H1 (cell line): ENCODE data around the gene VWA1. TPM values are rescaled to one million over a fixed set of nuclear protein-coding genes. Genes with fewer than 3 reads are reported as not detected.

ENCODE experiments used
- CTCF ChIA-PET: fragments of 300-600 bp; sonication (Branson Sonifier 250); formaldehyde crosslinking; loops from one replicate; lab custom pipeline; 2021; ENCODE audit not compliant: partially characterized antibody; lab: Charles Lee
- POLR2A ChIA-PET: fragments of 300-600 bp; sonication (Branson Sonifier 250); formaldehyde crosslinking; loops from one replicate; lab custom pipeline; 2021; ENCODE audit warnings: inconsistent platforms; ENCODE audit not compliant: partially characterized antibody; lab: Charles Lee
- DNase-seq, 2 experiments: peaks; one replicate each; pipeline versions ENCODE4 v3.0.0 to v3.0.0-alpha.2; 2010 to 2022; ENCODE audit warnings: low spot score in 2 of 2, low read depth in 1 of 2, mixed read lengths in 1 of 2
- FAIRE-seq: peaks from 2 replicates; lab custom pipeline; 2011; peaks lifted over from hg19 to GRCh38; lab: Jason Lieb, UNC
- H2AFZ ChIP-seq: 2 replicates; pipeline ENCODE4 v1.8.1; 2012; ENCODE audit warnings: low read length, inconsistent platforms
- H2AK5ac ChIP-seq: 2 replicates; pipeline ENCODE4 v1.6.1; 2013; ENCODE audit warnings: low read depth, low read length
- H2BK120ac ChIP-seq: replicated peaks from 2 replicates; pipeline ENCODE3; 2013; ENCODE audit warnings: low read depth, low read length, inconsistent platforms
- H2BK12ac ChIP-seq: 2 replicates; pipeline ENCODE4 v1.6.1; 2013; ENCODE audit warnings: low read depth, low read length
- H2BK15ac ChIP-seq: 2 replicates; pipeline ENCODE4 v1.6.1; 2013; ENCODE audit warnings: low read length
- H2BK20ac ChIP-seq: 2 replicates; pipeline ENCODE4 v1.6.1; 2013; ENCODE audit warnings: low read length
- H2BK5ac ChIP-seq: 2 replicates; pipeline ENCODE4 v1.6.1; 2013; ENCODE audit warnings: low read depth, low read length
- H3K14ac ChIP-seq: 2 replicates; pipeline ENCODE4 v1.6.1; 2013; ENCODE audit warnings: inconsistent platforms; ENCODE audit not compliant: insufficient read length
- H3K18ac ChIP-seq: 2 replicates; pipeline ENCODE4 v1.6.1; 2013; ENCODE audit warnings: low read length; ENCODE audit errors: extremely low read depth
- H3K23ac ChIP-seq: 2 replicates; pipeline ENCODE4 v1.6.1; 2013; ENCODE audit warnings: inconsistent platforms; ENCODE audit not compliant: insufficient read length
- H3K23me2 ChIP-seq: 2 replicates; pipeline ENCODE4 v1.6.1; 2013; ENCODE audit warnings: low read depth, low read length
- H3K27ac ChIP-seq: 2 replicates; pipeline ENCODE4 v1.6.1; 2011; ENCODE audit warnings: low read depth, low read length, inconsistent platforms
- H3K27me3 ChIP-seq, 4 experiments: replicated peaks in 1 of 4; 1 replicate in 1 of 4; 2 replicates in 3 of 4; pipeline versions ENCODE4 v1.6.1 to v1.8.1; 2011 to 2013; ENCODE audit warnings: low read length in 3 of 4, mild to moderate bottlenecking in 3 of 4, inconsistent platforms in 2 of 4, mixed read lengths in 2 of 4, moderate library complexity in 1 of 4; ENCODE audit not compliant: control insufficient read depth in 3 of 4, insufficient read depth in 3 of 4; ENCODE audit errors: extremely low read depth in 1 of 4
- H3K36me3 ChIP-seq, 4 experiments: 2 replicates each; pipeline versions ENCODE4 v1.6.1 to v1.8.1; 2011 to 2013; ENCODE audit warnings: mild to moderate bottlenecking in 4 of 4, low read length in 3 of 4, moderate library complexity in 2 of 4, control low read depth in 1 of 4, inconsistent platforms in 1 of 4; ENCODE audit not compliant: insufficient read depth in 4 of 4, control insufficient read depth in 2 of 4
- H3K4ac ChIP-seq: replicated peaks from 2 replicates; pipeline ENCODE3; 2013; ENCODE audit warnings: low read length, low read depth, mixed read lengths, inconsistent platforms; ENCODE audit not compliant: insufficient read length
- H3K4me1 ChIP-seq, 4 experiments: replicated peaks in 1 of 4; 1 replicate in 1 of 4; 2 replicates in 3 of 4; pipeline versions ENCODE4 v1.6.1 to v1.8.1; 2011 to 2013; ENCODE audit warnings: low read length in 3 of 4, inconsistent platforms in 2 of 4, mixed read lengths in 1 of 4; ENCODE audit not compliant: insufficient read depth in 4 of 4, control insufficient read depth in 3 of 4
- H3K4me2 ChIP-seq, 2 experiments: 2 replicates each; pipeline versions ENCODE4 v1.6.1 to v1.8.1; 2011 to 2013; ENCODE audit warnings: low read depth in 2 of 2, low read length in 2 of 2, control low read depth in 1 of 2, inconsistent platforms in 1 of 2, mild to moderate bottlenecking in 1 of 2; ENCODE audit not compliant: insufficient read depth in 1 of 2
- H3K4me3 ChIP-seq, 4 experiments: fragments of 200-600, 300-600 bp in 1 of 4; sonication (generic), shearing (Covaris generic), sonication (Bioruptor Twin) in 1 of 4; 2 replicates each; pipeline versions ENCODE4 v1.5.1 to v1.8.1; 2011 to 2016; ENCODE audit warnings: low read length in 4 of 4, low read depth in 3 of 4, control low read depth in 2 of 4, inconsistent platforms in 2 of 4, mild to moderate bottlenecking in 2 of 4, mixed read lengths in 1 of 4, moderate library complexity in 1 of 4; ENCODE audit not compliant: insufficient read depth in 2 of 4; ENCODE audit errors: extremely low read depth in 1 of 4
- H3K56ac ChIP-seq: replicated peaks from 2 replicates; pipeline ENCODE3; 2013; ENCODE audit warnings: low read depth, mild to moderate bottlenecking, mixed read lengths, low read length, inconsistent platforms; ENCODE audit not compliant: insufficient read length
- H3K79me1 ChIP-seq: 2 replicates; pipeline ENCODE4 v1.6.1; 2013; ENCODE audit warnings: low read depth, low read length, control low read depth
- H3K79me2 ChIP-seq, 2 experiments: 2 replicates each; pipeline versions ENCODE4 v1.6.1 to v1.8.1; 2012 to 2013; ENCODE audit warnings: low read length in 2 of 2, mild to moderate bottlenecking in 2 of 2, inconsistent platforms in 1 of 2; ENCODE audit not compliant: insufficient read depth in 2 of 2, control insufficient read depth in 1 of 2
- H3K9ac ChIP-seq, 4 experiments: replicated peaks in 1 of 4; 1 replicate in 1 of 4; 2 replicates in 3 of 4; pipeline versions ENCODE4 v1.6.1 to v1.8.1; 2011 to 2013; ENCODE audit warnings: low read depth in 3 of 4, low read length in 3 of 4, control low read depth in 2 of 4, mild to moderate bottlenecking in 2 of 4, moderate library complexity in 2 of 4, inconsistent platforms in 1 of 4; ENCODE audit errors: extremely low read depth in 1 of 4
- H3K9me3 ChIP-seq, 2 experiments: 2 replicates each; pipeline versions ENCODE4 v1.6.1 to v1.8.1; 2012 to 2013; ENCODE audit warnings: mild to moderate bottlenecking in 2 of 2, moderate library complexity in 2 of 2, control low read depth in 1 of 2, inconsistent platforms in 1 of 2, low read depth in 1 of 2, low read length in 1 of 2, mixed read lengths in 1 of 2; ENCODE audit not compliant: insufficient read depth in 2 of 2
- H4K20me1 ChIP-seq, 2 experiments: replicated peaks in 1 of 2; 2 replicates each; pipeline versions ENCODE3 to v1.8.1; 2011 to 2013; ENCODE audit warnings: inconsistent platforms in 2 of 2, low read length in 2 of 2, mild to moderate bottlenecking in 1 of 2; ENCODE audit not compliant: insufficient read depth in 2 of 2, control insufficient read depth in 1 of 2
- H4K5ac ChIP-seq: 2 replicates; pipeline ENCODE4 v1.6.1; 2013; ENCODE audit warnings: low read length, low read depth, mixed read lengths, inconsistent platforms; ENCODE audit not compliant: insufficient read length
- H4K8ac ChIP-seq: 2 replicates; pipeline ENCODE4 v1.8.0; 2013; ENCODE audit warnings: mild to moderate bottlenecking, moderate library complexity, low read length, inconsistent platforms; ENCODE audit not compliant: insufficient read depth; ENCODE audit errors: extremely low read depth
- H4K91ac ChIP-seq: replicated peaks from 2 replicates; pipeline ENCODE3; 2013; ENCODE audit warnings: low read length, mixed read lengths, inconsistent platforms; ENCODE audit not compliant: insufficient read length
- CBX8 ChIP-seq: fragments of 300-800, 300-1000 bp; sonication (generic); IDR thresholded peaks from 2 replicates; pipeline ENCODE4 v1.7.1; 2016; ENCODE audit warnings: low read depth, low read length, borderline replicate concordance
- CREB1 ChIP-seq: IDR thresholded peaks from 2 replicates; pipeline ENCODE4 v1.6.1; 2012; ENCODE audit warnings: inconsistent platforms
- HDAC2 ChIP-seq, 2 experiments: fragments of 300-600 bp in 1 of 2; sonication (generic) in 1 of 2; IDR thresholded peaks; 2 replicates each; pipeline ENCODE4 v1.6.1; 2011 to 2012; ENCODE audit warnings: low read depth in 2 of 2, low read length in 2 of 2, mild to moderate bottlenecking in 2 of 2, moderate library complexity in 2 of 2, borderline replicate concordance in 1 of 2, inconsistent platforms in 1 of 2
- POLR2A ChIP-seq, 2 experiments: IDR thresholded peaks; 1 replicate in 1 of 2; 2 replicates in 1 of 2; pipeline ENCODE4 v1.6.1; 2011; ENCODE audit warnings: low read depth in 2 of 2, low read length in 2 of 2, mild to moderate bottlenecking in 2 of 2; ENCODE audit errors: control extremely low read depth in 1 of 2
- POLR2AphosphoS5 ChIP-seq: IDR thresholded peaks from 2 replicates; pipeline ENCODE4 v1.6.1; 2011; ENCODE audit warnings: low read depth, low read length
- RAD21 ChIP-seq, 2 experiments: IDR thresholded peaks in 1 of 2; conservative IDR thresholded peaks in 1 of 2; 2 replicates each; pipeline ENCODE4 v1.6.1; 2011; ENCODE audit warnings: low read depth in 2 of 2, low read length in 2 of 2, improper control_type of control experiment in 1 of 2, inconsistent platforms in 1 of 2, mild to moderate bottlenecking in 1 of 2, moderate library complexity in 1 of 2
- RFX5 ChIP-seq: IDR thresholded peaks from 2 replicates; pipeline ENCODE4 v1.6.1; 2011; ENCODE audit warnings: low read depth, low read length, improper control_type of control experiment, borderline replicate concordance
- SIRT6 ChIP-seq: IDR thresholded peaks from one replicate; pipeline ENCODE4 v1.7.1; 2012; ENCODE audit warnings: low read length, inconsistent platforms
- SP2 ChIP-seq: IDR thresholded peaks from 2 replicates; pipeline ENCODE4 v1.6.1; 2012; ENCODE audit warnings: mild to moderate bottlenecking, low read length, inconsistent platforms
- YY1 ChIP-seq: IDR thresholded peaks from 2 replicates; pipeline ENCODE4 v1.6.1; 2011; ENCODE audit warnings: low read depth, mild to moderate bottlenecking, low read length
- WGBS, 2 experiments: shearing (Covaris generic) in 1 of 2; methylation state at CpG; one replicate each; pipeline versions ENCODE4 v1.1.6 to v1.1.7; 2013 to 2015; ENCODE audit warnings: low lambda C conversion rate in 2 of 2, mixed read lengths in 2 of 2, inconsistent platforms in 1 of 2, low coverage in 1 of 2, missing lambda C conversion rate in 1 of 2; ENCODE audit not compliant: insufficient replicate concordance in 2 of 2, insufficient coverage in 1 of 2, insufficient read length in 1 of 2; ENCODE audit errors: extremely low coverage in 1 of 2, missing lambda C conversion rate in 1 of 2; 5-methylcytosine and 5-hydroxymethylcytosine counted together
- polyA plus RNA-seq, 7 experiments: library from polyadenylated mRNA; depleted of rRNA in 3 of 7; stranded (reverse) in 5 of 7; unstranded in 2 of 7; fragments of >200 nt in 5 of 7; fragments of 200-250 nt in 2 of 7; gene quantifications; 1 replicate in 5 of 7; 2 replicates in 1 of 7; 4 replicates in 1 of 7; pipeline versions ENCODE4 v1.2.1 to v1.2.3, GENCODE V29; 2011 to 2013; ENCODE audit warnings: missing spikeins in 2 of 7, mixed read lengths in 2 of 7
- total RNA-seq: library from RNA; stranded (reverse); fragmentation: NEBNext Ultra II Directional; extraction: Animal tissue kit (Norgen Biotek cat#: 25700); gene quantifications from 2 replicates; pipeline ENCODE4 v1.2.1, GENCODE V29; 2021
- TF ChIP-seq, protein P1 (sequence below): IDR thresholded peaks from 2 replicates; pipeline ENCODE4 v1.6.1; 2011; ENCODE audit warnings: low read length, improper control_type of control experiment

Gene VWA1
- total and polyA plus RNA-seq, 2 of the 8 experiments (the other 6 are each of a cell fraction or from before 2014, with no cell fraction given): 16.0 to 36.6 TPM

DNA sequence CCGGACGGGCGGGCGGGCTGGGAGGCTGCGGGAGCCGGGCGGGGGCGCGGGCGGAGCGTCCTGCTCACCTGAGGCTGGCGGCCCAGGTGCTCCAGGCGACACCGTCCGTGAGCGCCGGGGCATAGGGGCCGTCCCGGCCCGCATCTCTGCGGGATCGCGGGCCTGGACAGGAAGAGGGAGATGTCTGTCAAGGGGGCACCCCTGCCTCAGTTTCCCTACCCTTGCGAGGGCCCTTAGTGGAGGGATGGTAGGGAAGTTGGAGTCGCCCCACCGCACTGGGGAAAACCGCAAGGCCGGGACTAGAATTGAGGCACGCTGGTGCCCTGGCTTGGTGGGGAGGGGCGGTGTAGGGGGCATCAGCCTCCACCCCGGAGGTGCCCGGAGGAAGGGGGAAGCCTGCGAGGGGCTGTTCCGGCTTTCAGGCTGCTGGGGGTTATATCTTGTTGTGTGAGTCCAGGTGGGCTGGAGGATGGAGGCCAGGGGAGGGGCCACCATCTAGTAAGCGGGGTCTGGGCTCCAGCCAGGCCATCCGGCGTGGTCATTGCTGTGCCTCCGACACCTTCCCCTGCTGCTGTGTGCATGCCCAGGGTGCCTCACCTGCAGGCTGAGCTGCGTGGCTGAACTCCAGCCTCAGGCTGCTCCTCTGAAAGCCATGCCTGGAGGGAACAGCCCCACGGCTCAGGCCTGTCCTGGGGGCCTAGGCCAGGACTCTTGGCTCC lies 580 bp downstream of the VWA1 start:
- H4K5ac ChIP-seq: no peak overlapping the region
- peaks cover 18% of the 10 kb centered on the region; the same call in 1 of the 2 replicates for H3K23me2 ChIP-seq
- no peak overlapping the region for H2BK20ac ChIP-seq
- H2BK12ac ChIP-seq: peak overlapping the region; percentile 50; the same call in 1 of the 2 replicates
- H3K4me3 ChIP-seq: peak overlapping the region; percentile 46 to 72 (median 70)
- 31% methylated on average over 25 of the region's 40 CpGs; no CpG with 5 or more reads in 1 of the 2 experiments for WGBS, 2 experiments
- H2BK120ac ChIP-seq: no peak overlapping the region
- peaks cover 0 to 48% (median 38%) of the 10 kb centered on the region in 4 experiments; a peak in 6 of 7 replicates for H3K4me1 ChIP-seq
- H3K27ac ChIP-seq: no peak overlapping the region
- peak overlapping the region; percentile 69 for H3K4ac ChIP-seq
- H3K4me2 ChIP-seq: peak overlapping the region; percentile 54 to 94
- no peak overlapping the region for H3K14ac ChIP-seq
- TF ChIP-seq YY1: no peak
- no peak for TF ChIP-seq CREB1
- TF ChIP-seq SIRT6: no peak
- no peak for TF ChIP-seq CBX8
- TF ChIP-seq, protein P1, sequence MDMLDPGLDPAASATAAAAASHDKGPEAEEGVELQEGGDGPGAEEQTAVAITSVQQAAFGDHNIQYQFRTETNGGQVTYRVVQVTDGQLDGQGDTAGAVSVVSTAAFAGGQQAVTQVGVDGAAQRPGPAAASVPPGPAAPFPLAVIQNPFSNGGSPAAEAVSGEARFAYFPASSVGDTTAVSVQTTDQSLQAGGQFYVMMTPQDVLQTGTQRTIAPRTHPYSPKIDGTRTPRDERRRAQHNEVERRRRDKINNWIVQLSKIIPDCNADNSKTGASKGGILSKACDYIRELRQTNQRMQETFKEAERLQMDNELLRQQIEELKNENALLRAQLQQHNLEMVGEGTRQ: no peak
- no peak for TF ChIP-seq HDAC2 (IDR thresholded peaks at IDR 0.05; ENCODE audit: borderline replicate concordance in 1 of 2, low read depth in 2 of 2, low read length in 2 of 2)
- TF ChIP-seq POLR2A (IDR thresholded peaks at IDR 0.05; ENCODE audit: control extremely low read depth in 1 of 2, low read depth in 2 of 2, low read length in 2 of 2): no peak
- no peak for TF ChIP-seq RFX5
- TF ChIP-seq RAD21 (IDR thresholded peaks at IDR 0.05 in 1 of 2, conservative IDR thresholded peaks at IDR 0.05 in 1 of 2; ENCODE audit: low read depth in 2 of 2, low read length in 2 of 2): no peak
- no peak for TF ChIP-seq SP2
- TF ChIP-seq POLR2AphosphoS5: no peak
- no peak overlapping the region for H2BK5ac ChIP-seq
- peaks cover 0 to 7% (median 0%) of the 10 kb centered on the region in 4 experiments; a peak in 1 of 8 replicates for H3K36me3 ChIP-seq
- DNase-seq (no peak), FAIRE-seq (no peak)
- no peak overlapping the region; the same call in 1 of the 2 replicates for H3K18ac ChIP-seq
- H4K20me1 ChIP-seq: peaks cover 4 to 7% of the 10 kb centered on the region in 2 experiments
- H3K79me2 ChIP-seq: peaks cover 0 to 8% of the 10 kb centered on the region in 2 experiments; a peak in 1 of 4 replicates
- H2BK15ac ChIP-seq: 0 out of 2 replicates have a peak overlapping the region, but pooled peaks have one; percentile 8
- H3K9ac ChIP-seq: no peak overlapping the region; a peak in 1 of 7 replicates
- H2AK5ac ChIP-seq: 0 out of 2 replicates have a peak overlapping the region, but pooled peaks have one; percentile 88
- no peak overlapping the region for H2AFZ ChIP-seq
- CTCF ChIA-PET: interaction anchor here (0.9 to 1.6 kb wide), 4 partner anchors 10 to 44 kb away, joined by 3 to 6 read pairs (median 4); no protein-coding TSS in a partner anchor
- no peaks in the 10 kb centered on the region for H3K79me1 ChIP-seq
- H4K8ac ChIP-seq: no peak overlapping the region
- no peak overlapping the region for H3K23ac ChIP-seq
- no peak overlapping the region for H3K56ac ChIP-seq
- POLR2A ChIA-PET: interaction anchor here (0.6 to 22.9 kb wide), 7 partner anchors 8 to 36 kb away, joined by 3 to 515 read pairs (median 10); partner anchors contain the start of genes ANKRD65, CCNL2 and MRPL20
- H4K91ac ChIP-seq: no peak overlapping the region
- H3K27me3 ChIP-seq: peaks cover 0 to 3% (median 0%) of the 10 kb centered on the region in 4 experiments; a peak in 2 of 7 replicates
- no peaks in the 10 kb centered on the region for H3K9me3 ChIP-seq
